GM18498 (cell line): Measurements from ENCODE around the gene HOXB4.

ENCODE experiments used
- ATAC-seq: cut with Tn5 transposase; IDR thresholded peaks from one replicate; pipeline ENCODE4 v1.9.1; 2021; ENCODE audit warnings: mild to moderate bottlenecking, moderate library complexity; ENCODE audit not compliant: unreplicated experiment

HOXB4 gene

GRCh38 chr17:48575066-48575582, 3.0 kb downstream of the HOXB4 start:
- no peak for ATAC-seq

DNA sequence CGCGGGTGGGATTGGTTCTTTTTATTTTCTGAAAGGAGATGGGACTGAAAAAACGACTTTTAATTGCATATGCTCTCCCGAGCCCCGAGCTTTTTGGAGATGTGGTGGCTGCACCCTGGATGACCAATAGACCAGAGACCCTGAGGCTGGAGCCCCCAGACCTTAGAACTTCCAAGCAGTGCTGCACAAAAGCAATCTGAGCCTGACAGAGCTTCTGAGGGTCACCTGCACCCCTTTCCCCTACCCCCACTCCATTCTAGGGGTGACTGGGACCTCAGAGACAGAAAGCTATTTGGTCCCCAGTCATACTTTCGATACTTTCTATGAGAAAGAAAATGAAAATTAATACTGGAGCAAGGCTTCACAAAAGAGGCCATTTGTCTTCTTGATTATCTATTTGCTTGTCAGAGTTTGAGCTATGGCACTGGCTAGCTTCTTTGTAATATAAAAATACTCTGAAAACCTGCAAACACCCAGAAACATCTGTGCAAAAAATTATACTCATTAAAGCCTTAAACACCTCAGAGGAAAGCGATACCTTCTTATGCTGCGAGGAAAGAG, 3.6 kb downstream of the HOXB4 start:
- ATAC-seq = no peak

- ATAC-seq = no peak
Observed at GRCh38 chr17:48571826-48572417, 6.2 kb downstream of the HOXB4 start.

DNA sequence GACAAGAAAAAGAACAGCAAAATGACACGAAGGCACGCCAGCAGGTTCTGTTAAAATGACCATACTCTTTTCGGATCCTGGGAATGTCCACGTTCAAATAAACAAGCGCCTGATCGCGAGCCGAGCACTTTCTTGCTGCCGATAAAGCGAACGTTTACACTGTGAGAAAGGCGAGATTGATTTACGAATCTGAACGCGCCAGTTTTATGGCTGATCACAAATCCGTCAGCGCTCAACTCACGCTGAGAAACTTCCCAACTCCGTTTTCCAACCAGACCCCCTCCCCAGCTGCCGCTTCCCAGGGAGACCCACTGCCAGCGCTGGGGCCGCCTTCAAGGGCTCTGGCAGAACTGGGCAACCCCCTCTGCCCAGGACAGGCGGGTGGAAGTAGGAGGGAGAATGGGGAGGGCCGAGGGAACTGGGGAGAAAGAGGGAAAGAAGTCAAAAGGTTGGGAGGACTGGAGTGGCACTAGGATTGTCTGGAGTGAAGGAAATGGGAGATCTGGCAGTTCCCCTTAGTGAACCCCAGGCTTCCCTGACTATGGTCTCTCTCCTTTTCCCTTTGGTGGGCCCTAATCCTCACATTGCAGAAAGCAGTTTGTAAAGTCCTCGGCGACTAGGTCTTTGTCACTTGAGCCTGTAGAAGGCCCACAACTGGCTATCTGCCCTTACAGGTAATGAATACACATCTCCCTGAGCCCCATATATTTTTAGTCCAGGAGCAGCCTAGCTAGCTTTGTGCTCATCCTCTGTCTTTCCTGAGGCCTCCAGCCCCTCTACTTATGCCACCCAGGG, 6.9 kb downstream of the HOXB4 start:
- ATAC-seq = no peak

- no peak for ATAC-seq
Observed at GRCh38 chr17:48570325-48571023, 7.7 kb downstream of the HOXB4 start.

GRCh38 chr17:48569674-48570324, 8.4 kb downstream of the HOXB4 start:
- ATAC-seq = no peak

DNA sequence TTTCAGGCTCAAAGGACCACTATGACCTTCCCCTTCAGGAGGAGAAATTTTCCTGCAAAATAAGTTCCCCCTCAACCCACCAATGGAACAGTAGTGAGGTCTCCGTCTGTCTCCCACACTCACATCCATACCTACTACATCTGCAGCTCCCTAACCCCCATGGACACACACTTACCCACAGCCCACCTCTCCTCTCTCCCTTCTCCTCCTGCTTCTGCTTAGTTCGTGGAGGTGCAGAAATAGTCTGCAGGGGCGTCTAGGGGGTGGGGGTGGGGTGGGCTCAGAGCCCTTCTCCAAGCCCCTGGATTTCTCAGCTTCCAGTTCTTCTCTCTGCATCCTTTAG, 8.9 kb downstream of the HOXB4 start:
- no peak for ATAC-seq

- ATAC-seq = no peak
Observed at GRCh38 chr17:48568499-48569239, 9.5 kb downstream of the HOXB4 start.

DNA sequence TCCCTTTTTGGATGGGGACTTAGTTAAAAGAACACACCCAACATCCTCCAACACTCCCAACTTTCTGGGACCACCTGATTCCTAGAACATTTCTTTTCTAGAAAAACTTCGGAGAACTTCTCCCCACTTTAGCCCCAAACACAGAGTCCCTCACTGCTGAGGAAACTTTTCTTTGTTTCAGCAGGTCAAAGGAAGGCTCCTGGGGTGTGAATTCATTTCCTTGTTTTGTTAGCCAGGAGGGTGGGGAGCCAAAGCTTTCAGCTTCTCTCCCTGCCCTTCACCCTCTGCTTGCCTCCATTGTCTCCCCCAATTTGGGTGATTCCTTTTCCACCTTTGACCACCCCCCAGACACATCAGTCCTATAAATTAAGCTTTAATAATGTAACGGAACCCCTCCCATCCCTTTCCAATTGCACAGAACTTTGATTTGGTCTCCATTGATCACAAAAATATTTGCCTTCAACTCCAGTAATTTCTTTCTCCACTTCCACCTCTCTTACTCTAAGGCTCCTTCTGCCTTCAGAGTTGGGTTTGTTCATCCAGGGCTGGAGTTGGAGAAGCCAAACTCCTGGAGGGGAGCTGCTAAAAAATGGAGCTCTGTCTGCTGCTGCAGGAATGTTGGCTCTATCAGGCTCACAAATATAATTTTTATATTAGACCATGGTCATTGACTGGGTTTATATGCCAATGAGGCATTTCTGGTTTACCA, 10.3 kb downstream of the HOXB4 start:
- no peak for ATAC-seq

DNA sequence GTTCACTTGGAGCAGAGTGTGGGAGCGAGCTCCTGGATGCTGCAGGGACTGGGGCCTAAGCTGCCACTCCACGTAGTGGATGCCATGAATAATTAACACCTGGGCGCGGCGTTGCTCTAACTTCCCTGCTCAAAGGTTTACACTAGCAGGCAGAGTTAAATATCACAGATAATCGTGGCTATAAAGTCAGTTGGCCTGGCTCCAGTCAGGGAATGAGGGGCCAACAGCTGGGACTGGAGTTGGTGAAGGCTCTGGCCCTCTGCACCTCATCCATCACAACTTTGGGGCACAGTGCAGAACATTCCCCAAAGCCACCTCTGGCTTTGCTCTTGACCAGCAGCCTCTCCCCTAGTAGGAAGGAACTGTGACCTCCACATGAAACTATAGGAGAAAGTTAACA, 10.9 kb downstream of the HOXB4 start:
- ATAC-seq = no peak

DNA sequence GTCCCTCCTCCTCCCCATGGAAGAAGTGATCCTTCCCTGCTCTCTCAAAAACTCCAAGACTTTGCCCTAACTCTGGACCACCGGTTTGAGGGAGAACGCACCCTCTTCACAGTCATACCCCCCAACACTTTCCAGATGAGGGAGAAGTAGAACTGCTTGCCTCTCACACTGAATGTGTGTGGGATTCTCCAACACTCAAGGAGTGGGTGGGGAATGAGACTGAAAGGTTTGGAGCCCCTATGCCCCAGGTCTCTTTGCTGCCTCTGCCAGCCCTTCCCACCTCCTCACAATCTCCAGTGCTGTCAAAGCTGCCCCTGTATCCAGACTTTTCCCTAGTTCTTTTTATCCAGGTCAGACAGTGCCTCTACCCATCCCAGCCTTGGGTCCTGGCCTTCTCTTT, 11.4 kb downstream of the HOXB4 start:
- no peak for ATAC-seq

GRCh38 chr17:48565925-48566710, 12.0 kb downstream of the HOXB4 start:
- ATAC-seq = no peak

DNA sequence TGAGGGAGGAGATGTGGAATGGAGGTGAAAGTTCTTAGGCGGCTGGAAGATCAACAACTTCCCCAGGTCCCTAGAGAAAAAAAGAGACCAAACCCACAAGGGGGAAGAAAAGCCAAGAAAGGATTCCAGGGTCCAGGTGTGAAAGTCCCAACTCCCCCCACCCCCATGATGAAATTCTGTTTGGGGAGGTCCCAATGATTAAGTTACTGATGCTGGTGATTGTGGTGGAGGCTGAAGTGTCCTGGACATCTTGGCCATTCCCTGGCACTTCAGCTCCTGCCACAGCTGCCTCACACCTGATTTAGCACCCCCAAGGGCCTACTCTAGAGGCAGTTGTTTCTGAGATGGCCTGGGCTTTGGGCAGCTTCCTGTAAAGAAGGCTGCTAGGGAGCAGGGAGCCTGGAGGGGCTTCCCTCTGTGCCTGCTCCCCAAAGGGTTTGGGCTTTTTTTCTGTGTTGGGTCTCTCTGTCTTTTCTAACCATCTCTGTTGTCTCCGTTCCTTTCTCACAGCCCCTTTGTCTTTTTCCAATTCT, 13.1 kb downstream of the HOXB4 start:
- ATAC-seq = no peak

- no peak for ATAC-seq
Observed at GRCh38 chr17:48564188-48565021, 13.7 kb downstream of the HOXB4 start.

GRCh38 chr17:48563867-48564187, 14.3 kb downstream of the HOXB4 start:
- no peak for ATAC-seq

GRCh38 chr17:48563385-48563838, 14.7 kb downstream of the HOXB4 start:
- no peak for ATAC-seq

DNA sequence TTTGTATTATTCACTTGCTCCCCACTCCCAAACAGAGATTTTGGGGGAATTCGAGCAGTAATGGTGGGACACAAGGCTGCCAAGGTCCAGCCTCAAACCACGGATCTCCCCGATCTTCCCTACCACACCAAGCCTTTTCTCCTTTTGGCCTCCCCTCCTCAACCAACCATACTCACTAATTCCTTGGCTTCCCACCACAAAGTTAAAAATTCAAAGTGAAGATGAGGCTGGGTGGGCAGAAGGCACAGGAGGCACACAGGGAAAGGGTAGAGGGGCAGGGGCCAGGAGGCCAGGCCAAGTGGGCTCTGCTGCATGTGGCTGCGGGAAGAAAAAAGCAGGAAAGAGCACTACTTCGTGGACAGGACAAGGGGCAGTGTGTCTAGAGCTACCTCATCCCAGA, 15.2 kb downstream of the HOXB4 start:
- no peak for ATAC-seq
